Thyroid gland (tissue), 4 donors: ENCODE data around the gene PWP1. TPM values are rescaled to one million over a fixed set of nuclear protein-coding genes. Genes with fewer than 3 reads are reported as not detected.

ENCODE experiments used
- DNase-seq, 2 donors: peaks; one replicate each; pipeline ENCODE4 v3.0.0-alpha.2; 2019
- H3K27ac ChIP-seq, 3 donors: fragments of 200-600 bp; sonication (generic); 1 replicate in 2 of 3; 2 replicates in 1 of 3; pipeline ENCODE4 v1.5.1; 2016 to 2019; ENCODE audit warnings: mild to moderate bottlenecking in 1 of 3, moderate library complexity in 1 of 3
- H3K27me3 ChIP-seq: fragments of 200-600 bp; sonication (generic); one replicate; pipeline ENCODE4 v1.5.1; 2019
- H3K36me3 ChIP-seq, 2 donors: fragments of 200-600 bp; sonication (generic); one replicate each; pipeline ENCODE4 v1.5.1; 2016 to 2019
- H3K4me1 ChIP-seq, 2 donors: fragments of 200-600 bp; sonication (generic); one replicate each; pipeline ENCODE4 v1.5.1; 2017 to 2019
- H3K4me3 ChIP-seq, 3 donors: fragments of 200-600 bp; sonication (generic); replicated peaks in 1 of 3; 1 replicate in 2 of 3; 2 replicates in 1 of 3; pipeline ENCODE4 v1.5.1; 2016; ENCODE audit warnings: mild to moderate bottlenecking in 1 of 3
- H3K9me3 ChIP-seq: fragments of 200-600 bp; sonication (generic); one replicate; pipeline ENCODE4 v1.5.1; 2017
- POLR2A ChIP-seq, 2 donors: fragments of 450-650 bp; IDR thresholded peaks; one replicate each; pipeline ENCODE4 v1.6.1; 2017; ENCODE audit warnings: antibody characterized with exemption in 2 of 2, mild to moderate bottlenecking in 2 of 2, moderate library complexity in 1 of 2
- WGBS, 2 donors: methylation state at CpG; one replicate each; pipeline ENCODE4 v1.1.5; 2017; 5-methylcytosine and 5-hydroxymethylcytosine counted together
- intact Hi-C: fragments of 100-400 bp; cut with DNase I; formaldehyde crosslinking; loops from one replicate; pipeline ENCODE4 v1.15.1; 2023
- total RNA-seq, 4 donors: library from RNA; depleted of rRNA; stranded (reverse); fragments of >200 nt; gene quantifications; one replicate each; pipeline ENCODE4 v1.2.3, GENCODE V29; 2016
- TF ChIP-seq, protein P1 (sequence below), 6 experiments: fragments of 200-600 bp in 3 of 6; fragments of 450-650 bp in 3 of 6; sonication (generic) in 3 of 6; IDR thresholded peaks; one replicate each; pipeline ENCODE4 v1.5.1; 2016 to 2019; ENCODE audit warnings: antibody characterized with exemption in 6 of 6, mild to moderate bottlenecking in 2 of 6, inconsistent platforms in 1 of 6, moderate library complexity in 1 of 6

Gene PWP1
- total RNA-seq, 4 donors from 2014 or later = 73.4 to 90.3 (median 89.3) TPM

DNA sequence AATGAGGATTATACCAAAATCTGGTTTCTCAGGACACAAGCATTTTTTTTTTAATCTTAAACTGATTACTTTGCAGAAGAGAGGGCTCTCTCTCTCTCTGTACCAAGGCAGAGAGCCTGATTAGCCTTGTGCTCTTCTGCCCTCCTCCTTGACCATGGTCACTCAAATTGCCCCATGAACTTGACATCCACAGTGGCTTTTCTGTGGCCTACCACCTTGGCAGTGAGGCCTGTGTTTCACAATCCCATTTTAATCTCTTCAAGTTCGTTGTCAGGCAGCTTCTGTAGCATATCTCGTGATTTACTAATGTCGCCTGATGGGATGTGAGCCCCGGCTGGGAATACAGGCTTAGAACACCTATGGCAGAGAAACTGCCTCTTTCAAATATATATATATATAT is 30.7 kb upstream of the PWP1 start:
- intact Hi-C loops = no loop called here
- H3K4me1 ChIP-seq = no peaks in the 10 kb centered on the region
- peaks cover 5 to 10% of the 10 kb centered on the region in 2 donors for H3K36me3 ChIP-seq
- H3K4me3 ChIP-seq = no peak overlapping the region
- no peak overlapping the region for H3K27ac ChIP-seq
- DNase-seq = no peak
- TF ChIP-seq, protein P1, sequence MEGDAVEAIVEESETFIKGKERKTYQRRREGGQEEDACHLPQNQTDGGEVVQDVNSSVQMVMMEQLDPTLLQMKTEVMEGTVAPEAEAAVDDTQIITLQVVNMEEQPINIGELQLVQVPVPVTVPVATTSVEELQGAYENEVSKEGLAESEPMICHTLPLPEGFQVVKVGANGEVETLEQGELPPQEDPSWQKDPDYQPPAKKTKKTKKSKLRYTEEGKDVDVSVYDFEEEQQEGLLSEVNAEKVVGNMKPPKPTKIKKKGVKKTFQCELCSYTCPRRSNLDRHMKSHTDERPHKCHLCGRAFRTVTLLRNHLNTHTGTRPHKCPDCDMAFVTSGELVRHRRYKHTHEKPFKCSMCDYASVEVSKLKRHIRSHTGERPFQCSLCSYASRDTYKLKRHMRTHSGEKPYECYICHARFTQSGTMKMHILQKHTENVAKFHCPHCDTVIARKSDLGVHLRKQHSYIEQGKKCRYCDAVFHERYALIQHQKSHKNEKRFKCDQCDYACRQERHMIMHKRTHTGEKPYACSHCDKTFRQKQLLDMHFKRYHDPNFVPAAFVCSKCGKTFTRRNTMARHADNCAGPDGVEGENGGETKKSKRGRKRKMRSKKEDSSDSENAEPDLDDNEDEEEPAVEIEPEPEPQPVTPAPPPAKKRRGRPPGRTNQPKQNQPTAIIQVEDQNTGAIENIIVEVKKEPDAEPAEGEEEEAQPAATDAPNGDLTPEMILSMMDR (IDR thresholded peaks at IDR 0.05) = no peak
- TF ChIP-seq POLR2A (IDR thresholded peaks at IDR 0.05) = no peak
- no peaks in the 10 kb centered on the region for H3K9me3 ChIP-seq
- H3K27me3 ChIP-seq = no peaks in the 10 kb centered on the region
- 90% methylated on average over 4 of the region's 4 CpGs for WGBS, 2 donors

DNA sequence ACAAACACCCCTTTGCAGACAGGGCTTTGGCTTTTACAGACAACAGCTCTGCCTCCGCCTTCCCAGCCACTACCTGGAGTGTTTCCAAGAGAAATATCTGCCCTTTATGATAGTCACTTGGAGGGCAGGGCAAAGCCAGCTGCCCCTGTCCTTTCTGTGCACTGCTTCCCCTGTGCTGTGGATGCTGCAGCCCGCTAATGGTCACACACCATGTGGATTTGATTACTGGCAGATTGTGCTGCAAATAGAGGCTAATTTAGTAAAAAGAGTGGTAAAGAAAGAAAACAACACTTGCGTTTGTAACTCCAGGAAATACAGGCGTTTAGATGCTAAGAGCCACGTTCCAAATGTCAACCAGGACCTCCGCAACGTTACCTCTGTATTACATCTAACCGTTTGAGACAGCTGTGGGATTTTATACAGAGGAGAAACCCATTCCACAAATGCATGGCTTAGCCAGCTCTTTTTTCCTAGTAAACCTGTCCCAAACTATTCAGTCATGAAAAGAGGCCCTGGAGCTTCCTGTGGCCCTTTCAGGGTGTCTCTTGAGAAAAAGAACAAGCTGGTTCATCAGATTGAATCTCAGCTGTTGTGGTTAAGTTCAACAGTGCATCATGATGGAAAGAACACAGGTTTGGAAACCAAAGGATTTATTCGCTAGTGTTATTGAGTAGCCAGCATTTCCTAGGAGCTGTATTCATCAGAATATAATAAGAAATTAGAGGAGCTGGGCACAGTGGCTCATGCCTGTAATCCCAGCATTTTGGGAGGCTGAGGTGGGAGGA is 30.1 kb upstream of the PWP1 start:
- TF ChIP-seq, protein P1 (IDR thresholded peaks at IDR 0.05) = no peak
- no peak for TF ChIP-seq POLR2A (IDR thresholded peaks at IDR 0.05)
- no peak for DNase-seq
- WGBS, 2 donors = 75 to 86% methylated on average over 9 of the region's 9 CpGs
- intact Hi-C loops = no loop called here
- no peak overlapping the region for H3K27ac ChIP-seq
- no peaks in the 10 kb centered on the region for H3K27me3 ChIP-seq
- no peaks in the 10 kb centered on the region for H3K9me3 ChIP-seq
- no peak overlapping the region for H3K4me3 ChIP-seq
- H3K36me3 ChIP-seq = peaks cover 5 to 10% of the 10 kb centered on the region in 2 donors
- no peaks in the 10 kb centered on the region for H3K4me1 ChIP-seq

DNA sequence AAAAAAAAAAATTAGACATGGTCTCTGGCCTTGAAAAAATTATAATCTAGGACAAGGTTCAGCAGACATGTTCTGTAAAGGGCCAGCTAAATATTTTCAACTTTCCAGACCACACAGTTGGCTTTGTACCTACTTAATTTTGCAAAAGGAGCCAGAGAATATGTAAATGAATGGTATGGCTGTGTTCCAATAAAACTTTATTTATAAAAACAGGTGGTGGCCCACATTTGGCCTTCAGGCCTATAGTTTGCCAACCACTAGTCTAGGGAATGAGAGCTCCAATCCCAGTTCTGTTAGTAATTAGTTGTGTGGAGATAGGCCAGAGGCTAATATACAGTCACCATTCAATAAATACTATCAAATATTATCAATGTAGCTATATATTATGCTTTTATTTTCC is 29.3 kb upstream of the PWP1 start:
- Histone ChIP-seq H3K27me3 (no peaks in the 10 kb centered on the region), H3K4me3 (no peak overlapping the region), H3K4me1 (no peaks in the 10 kb centered on the region), H3K36me3 (peaks cover 5 to 10% of the 10 kb centered on the region in 2 donors), H3K9me3 (no peaks in the 10 kb centered on the region), H3K27ac (no peak overlapping the region)
- no peak for TF ChIP-seq POLR2A (IDR thresholded peaks at IDR 0.05)
- TF ChIP-seq, protein P1 (IDR thresholded peaks at IDR 0.05) = no peak
- no peak for DNase-seq
- intact Hi-C loops = no loop called here

DNA sequence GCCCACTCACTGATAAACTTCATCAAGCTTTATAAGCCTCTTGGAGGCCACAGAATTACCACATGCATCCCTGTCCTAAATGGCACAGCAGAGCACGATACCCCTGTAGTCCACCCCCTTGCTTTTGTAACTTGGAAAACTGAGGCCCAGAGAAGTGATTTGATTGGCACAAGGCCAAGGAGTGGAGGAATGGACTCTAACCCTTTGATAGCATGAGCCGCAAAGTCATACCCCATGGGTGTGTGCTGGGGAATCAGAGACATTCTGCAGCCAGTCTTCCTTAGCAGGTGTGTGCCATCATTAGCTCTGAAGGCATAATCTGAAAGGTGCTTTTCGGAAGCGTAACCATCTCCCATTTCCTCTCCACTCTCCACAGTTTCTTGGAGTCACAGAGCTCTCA is 28.5 kb upstream of the PWP1 start:
- intact Hi-C loops = no loop called here
- Histone ChIP-seq H3K4me3 (no peak overlapping the region), H3K9me3 (no peaks in the 10 kb centered on the region), H3K27me3 (no peaks in the 10 kb centered on the region), H3K36me3 (peaks cover 5 to 6% of the 10 kb centered on the region in 2 donors), H3K4me1 (no peaks in the 10 kb centered on the region), H3K27ac (no peak overlapping the region)
- WGBS, 2 donors = 90 to 97% methylated on average over 4 of the region's 4 CpGs
- no peak for DNase-seq
- TF ChIP-seq, protein P1 (IDR thresholded peaks at IDR 0.05) = no peak
- TF ChIP-seq POLR2A (IDR thresholded peaks at IDR 0.05) = no peak

DNA sequence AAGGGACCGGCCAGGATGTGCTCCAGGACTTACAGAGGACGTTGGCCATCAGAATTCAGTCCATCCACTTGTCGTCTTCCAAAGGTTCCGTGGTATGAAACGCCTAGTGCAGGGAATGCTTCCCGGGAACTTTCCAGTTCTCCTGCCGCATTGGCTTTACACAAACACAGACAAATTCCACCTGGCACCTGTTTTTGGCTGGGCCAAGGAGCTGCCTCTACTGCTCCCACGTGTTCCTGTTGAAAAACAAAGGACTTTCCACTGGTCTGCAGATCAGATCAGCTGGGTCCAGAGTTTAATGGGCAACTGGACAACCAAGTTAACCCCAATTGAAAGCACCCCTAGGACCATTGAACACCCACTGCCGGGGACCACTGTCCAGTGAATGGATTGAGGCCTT is 28.0 kb upstream of the PWP1 start:
- Histone ChIP-seq H3K4me1 (no peaks in the 10 kb centered on the region), H3K4me3 (no peak overlapping the region), H3K9me3 (no peaks in the 10 kb centered on the region), H3K27me3 (no peaks in the 10 kb centered on the region), H3K27ac (no peak overlapping the region), H3K36me3 (peaks cover 5 to 6% of the 10 kb centered on the region in 2 donors)
- intact Hi-C loops = no loop called here
- TF ChIP-seq, protein P1 (IDR thresholded peaks at IDR 0.05) = no peak
- no peak for TF ChIP-seq POLR2A (IDR thresholded peaks at IDR 0.05)
- no peak for DNase-seq
- WGBS, 2 donors = 87 to 90% methylated on average over 9 of the region's 9 CpGs
